ENCODE measurements around the gene F9.

GRCh38 chrX:139560221-139560620, 29.7 kb downstream of the F9 start:
- no peak for TF ChIP-seq MAX (IDR thresholded peaks at IDR 0.05; ENCODE audit: low read depth, low read length)
- no peak for TF ChIP-seq SIN3A (IDR thresholded peaks at IDR 0.05; ENCODE audit: low read depth, low read length)
- no peak for TF ChIP-seq GABPA (IDR thresholded peaks at IDR 0.05; ENCODE audit: low read depth)
